Astrocyte (in vitro differentiated cells and primary cell): ENCODE data around the gene ZNF438.

Source experiments
- EZH2 ChIP-seq: IDR thresholded peaks from 2 replicates; pipeline ENCODE4 v1.6.1; 2012; ENCODE audit warnings: mild to moderate bottlenecking, low read length, inconsistent platforms; ENCODE audit not compliant: insufficient read depth
- TF ChIP-seq, protein P1 (sequence below): IDR thresholded peaks from 2 replicates; pipeline ENCODE4 v1.5.1; 2011; ENCODE audit warnings: low read depth, mild to moderate bottlenecking, inconsistent platforms, low read length, moderate library complexity; ENCODE audit not compliant: insufficient read depth

- TF ChIP-seq, protein P1, sequence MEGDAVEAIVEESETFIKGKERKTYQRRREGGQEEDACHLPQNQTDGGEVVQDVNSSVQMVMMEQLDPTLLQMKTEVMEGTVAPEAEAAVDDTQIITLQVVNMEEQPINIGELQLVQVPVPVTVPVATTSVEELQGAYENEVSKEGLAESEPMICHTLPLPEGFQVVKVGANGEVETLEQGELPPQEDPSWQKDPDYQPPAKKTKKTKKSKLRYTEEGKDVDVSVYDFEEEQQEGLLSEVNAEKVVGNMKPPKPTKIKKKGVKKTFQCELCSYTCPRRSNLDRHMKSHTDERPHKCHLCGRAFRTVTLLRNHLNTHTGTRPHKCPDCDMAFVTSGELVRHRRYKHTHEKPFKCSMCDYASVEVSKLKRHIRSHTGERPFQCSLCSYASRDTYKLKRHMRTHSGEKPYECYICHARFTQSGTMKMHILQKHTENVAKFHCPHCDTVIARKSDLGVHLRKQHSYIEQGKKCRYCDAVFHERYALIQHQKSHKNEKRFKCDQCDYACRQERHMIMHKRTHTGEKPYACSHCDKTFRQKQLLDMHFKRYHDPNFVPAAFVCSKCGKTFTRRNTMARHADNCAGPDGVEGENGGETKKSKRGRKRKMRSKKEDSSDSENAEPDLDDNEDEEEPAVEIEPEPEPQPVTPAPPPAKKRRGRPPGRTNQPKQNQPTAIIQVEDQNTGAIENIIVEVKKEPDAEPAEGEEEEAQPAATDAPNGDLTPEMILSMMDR, result no peak
- TF ChIP-seq EZH2, result no peak
These were observed 32.2 kb upstream of the ZNF438 start for GRCh38 chr10:31063841-31064240.
